Effector memory CD4-positive, alpha-beta T cell (primary cell): ENCODE measurements around the gene INSRR.

Experiments used
- DNase-seq, 3 donors: peaks; one replicate each; pipeline ENCODE4 v3.0.0-alpha.2; 2020
- H3K27ac ChIP-seq: 2 replicates; pipeline ENCODE4 v1.7.0; 2013; ENCODE audit warnings: mild to moderate bottlenecking, low read length, moderate library complexity; ENCODE audit not compliant: insufficient read depth, poor library complexity, severe bottlenecking
- H3K27me3 ChIP-seq: replicated peaks from 2 replicates; pipeline ENCODE4 v1.7.0; 2013; ENCODE audit warnings: mild to moderate bottlenecking, low read length; ENCODE audit not compliant: insufficient read depth, control insufficient read depth, poor library complexity, severe bottlenecking
- H3K36me3 ChIP-seq: 2 replicates; pipeline ENCODE4 v1.7.0; 2013; ENCODE audit warnings: mild to moderate bottlenecking, low read length, moderate library complexity; ENCODE audit not compliant: control insufficient read depth, insufficient read depth
- H3K4me1 ChIP-seq: 2 replicates; pipeline ENCODE4 v1.7.0; 2013; ENCODE audit warnings: low read length, mild to moderate bottlenecking; ENCODE audit not compliant: control insufficient read depth, insufficient read depth, poor library complexity, severe bottlenecking
- H3K4me3 ChIP-seq: 2 replicates; pipeline ENCODE4 v1.7.0; 2013; ENCODE audit warnings: low read length, low read depth, mild to moderate bottlenecking; ENCODE audit not compliant: insufficient read depth, poor library complexity, severe bottlenecking
- H3K9me3 ChIP-seq: 2 replicates; pipeline ENCODE4 v1.7.0; 2013; ENCODE audit warnings: mild to moderate bottlenecking, low read length, moderate library complexity; ENCODE audit not compliant: control insufficient read depth

INSRR gene

GRCh38 chr1:156894001-156894400, 35.1 kb upstream of the INSRR start:
- peaks cover 26% of the 10 kb centered on the region for H3K27me3 ChIP-seq
- no peak overlapping the region for H3K27ac ChIP-seq
- no peaks in the 10 kb centered on the region for H3K9me3 ChIP-seq
- DNase-seq, result no peak
- no peak overlapping the region for H3K4me3 ChIP-seq
- H3K4me1 ChIP-seq, result peaks cover 17% of the 10 kb centered on the region
- no peaks in the 10 kb centered on the region for H3K36me3 ChIP-seq

GRCh38 chr1:156893048-156893953, 34.4 kb upstream of the INSRR start, which contains the start of gene PEAR1:
Gene PEAR1 (plus strand): TSS chr1:156893718. CDS start chr1:156903927, 10,209 bp downstream.
- no peaks in the 10 kb centered on the region for H3K36me3 ChIP-seq
- H3K27ac ChIP-seq, result no peak within 1 kb of the TSS
- H3K9me3 ChIP-seq, result no peaks in the 10 kb centered on the region
- DNase-seq, result no peak
- peaks cover 26% of the 10 kb centered on the region for H3K27me3 ChIP-seq
- peaks cover 17% of the 10 kb centered on the region for H3K4me1 ChIP-seq
- peak within 1 kb of the TSS; percentile 26 for H3K4me3 ChIP-seq

- Histone ChIP-seq H3K27ac (no peak overlapping the region), H3K4me1 (peaks cover 17% of the 10 kb centered on the region), H3K4me3 (peak overlapping the region; percentile 26), H3K27me3 (peaks cover 24% of the 10 kb centered on the region), H3K9me3 (no peaks in the 10 kb centered on the region), H3K36me3 (no peaks in the 10 kb centered on the region)
- peak; percentile 58 to 72 (median 59) for DNase-seq
Measured at GRCh38 chr1:156892190-156893047, 33.5 kb upstream of the INSRR start.

- Histone ChIP-seq H3K27me3 (peaks cover 22% of the 10 kb centered on the region), H3K27ac (no peak overlapping the region), H3K4me1 (peaks cover 17% of the 10 kb centered on the region), H3K9me3 (no peaks in the 10 kb centered on the region), H3K36me3 (no peaks in the 10 kb centered on the region), H3K4me3 (no peak overlapping the region)
- peak; percentile 17 to 31 (median 22) for DNase-seq
Measured at GRCh38 chr1:156889802-156890580, 31.1 kb upstream of the INSRR start.

- Histone ChIP-seq H3K27ac (no peak overlapping the region), H3K36me3 (no peaks in the 10 kb centered on the region), H3K9me3 (no peaks in the 10 kb centered on the region), H3K4me3 (no peak overlapping the region), H3K27me3 (peaks cover 2% of the 10 kb centered on the region), H3K4me1 (peaks cover 7% of the 10 kb centered on the region)
- no peak for DNase-seq
Measured at GRCh38 chr1:156887734-156888133, 28.8 kb upstream of the INSRR start.

- Histone ChIP-seq H3K36me3 (no peaks in the 10 kb centered on the region), H3K4me3 (no peak overlapping the region), H3K27ac (no peak overlapping the region), H3K9me3 (no peaks in the 10 kb centered on the region), H3K27me3 (no peaks in the 10 kb centered on the region), H3K4me1 (peaks cover 4% of the 10 kb centered on the region)
- DNase-seq, result no peak
Measured at GRCh38 chr1:156887317-156887716, 28.4 kb upstream of the INSRR start.

- no peaks in the 10 kb centered on the region for H3K27me3 ChIP-seq
- no peaks in the 10 kb centered on the region for H3K36me3 ChIP-seq
- H3K9me3 ChIP-seq, result no peaks in the 10 kb centered on the region
- H3K4me1 ChIP-seq, result no peaks in the 10 kb centered on the region
- no peak overlapping the region for H3K27ac ChIP-seq
- no peak overlapping the region for H3K4me3 ChIP-seq
- DNase-seq, result no peak
Measured at GRCh38 chr1:156886583-156887281, 27.8 kb upstream of the INSRR start.

GRCh38 chr1:156885880-156886355, 27.0 kb upstream of the INSRR start:
- no peak for DNase-seq
- Histone ChIP-seq H3K4me1 (no peaks in the 10 kb centered on the region), H3K4me3 (no peak overlapping the region), H3K9me3 (no peaks in the 10 kb centered on the region), H3K27me3 (no peaks in the 10 kb centered on the region), H3K36me3 (no peaks in the 10 kb centered on the region), H3K27ac (no peak overlapping the region)

- H3K27ac ChIP-seq, result no peak overlapping the region
- no peaks in the 10 kb centered on the region for H3K36me3 ChIP-seq
- H3K4me3 ChIP-seq, result no peak overlapping the region
- H3K27me3 ChIP-seq, result no peaks in the 10 kb centered on the region
- no peak for DNase-seq
- no peaks in the 10 kb centered on the region for H3K9me3 ChIP-seq
- H3K4me1 ChIP-seq, result no peaks in the 10 kb centered on the region
Measured at GRCh38 chr1:156885314-156885713, 26.4 kb upstream of the INSRR start.
